Left lung (tissue), 10 donors: ENCODE results near the gene PHRF1. TPM values are rescaled to one million over a fixed set of nuclear protein-coding genes. Genes with fewer than 3 reads are reported as not detected.

Source experiments
- ATAC-seq: fragments of 200-7000 bp; cut with Tn5 transposase; one replicate; pipeline ENCODE4 v1.9.1; 2020; ENCODE audit warnings: moderate library complexity
- DNase-seq, 4 donors: peaks; one replicate each; pipeline ENCODE4 v3.0.0-alpha.2; 2013 to 2020
- H3K27ac ChIP-seq, 2 donors: fragments of 200-600 bp; sonication (generic) in 1 of 2; one replicate each; pipeline versions ENCODE4 v1.5.0 to v1.8.0; 2020 to 2021
- H3K27me3 ChIP-seq, 2 donors: fragments of 200-600 bp; sonication (generic) in 1 of 2; one replicate each; pipeline versions ENCODE4 v1.5.0 to v1.8.0; 2020 to 2021
- H3K36me3 ChIP-seq, 2 donors: fragments of 200-600 bp; sonication (generic) in 1 of 2; one replicate each; pipeline versions ENCODE4 v1.5.0 to v1.8.0; 2020 to 2021
- H3K4me1 ChIP-seq, 2 donors: fragments of 200-600 bp; one replicate each; pipeline ENCODE4 v1.8.0; 2021
- H3K4me3 ChIP-seq, 2 donors: fragments of 200-600 bp; sonication (generic) in 1 of 2; one replicate each; pipeline versions ENCODE4 v1.5.0 to v1.8.0; 2020 to 2021; ENCODE audit warnings: mild to moderate bottlenecking in 1 of 2
- H3K9me3 ChIP-seq, 2 donors: fragments of 200-600 bp; sonication (generic) in 1 of 2; one replicate each; pipeline versions ENCODE4 v1.5.0 to v1.8.0; 2020 to 2021
- intact Hi-C, 2 donors: fragments of 100-400 bp; cut with DNase I; formaldehyde crosslinking; loops; one replicate each; pipeline versions ENCODE4 v1.11.2 to v1.14.2; 2022
- polyA plus RNA-seq, 6 donors: library from polyadenylated mRNA; unstranded; fragments of 120-200 nt; gene quantifications; one replicate each; pipeline ENCODE4 v1.2.1, GENCODE V29; 2013; ENCODE audit not compliant: insufficient read length in 6 of 6
- total RNA-seq, 2 donors: library from RNA; stranded (reverse); fragmentation: NEBNext Ultra II Directional; extraction: Animal tissue kit (Norgen Biotek cat#: 25700); gene quantifications; one replicate each; pipeline ENCODE4 v1.2.1, GENCODE V29; 2021
- TF ChIP-seq, protein P1 (sequence below), 2 donors: fragments of 200-600 bp; sonication (generic) in 1 of 2; IDR thresholded peaks; one replicate each; pipeline versions ENCODE4 v1.5.0 to v1.8.0; 2021; ENCODE audit warnings: antibody characterized with exemption in 2 of 2
- donor health status: DM: no; HTN: yes; CAD: no.
- donor health status: DM: no; HTN: no; CAD: no.

Gene PHRF1
- total and polyA plus RNA-seq, 8 donors, result 18.6 to 32.7 (median 23.8) TPM

DNA sequence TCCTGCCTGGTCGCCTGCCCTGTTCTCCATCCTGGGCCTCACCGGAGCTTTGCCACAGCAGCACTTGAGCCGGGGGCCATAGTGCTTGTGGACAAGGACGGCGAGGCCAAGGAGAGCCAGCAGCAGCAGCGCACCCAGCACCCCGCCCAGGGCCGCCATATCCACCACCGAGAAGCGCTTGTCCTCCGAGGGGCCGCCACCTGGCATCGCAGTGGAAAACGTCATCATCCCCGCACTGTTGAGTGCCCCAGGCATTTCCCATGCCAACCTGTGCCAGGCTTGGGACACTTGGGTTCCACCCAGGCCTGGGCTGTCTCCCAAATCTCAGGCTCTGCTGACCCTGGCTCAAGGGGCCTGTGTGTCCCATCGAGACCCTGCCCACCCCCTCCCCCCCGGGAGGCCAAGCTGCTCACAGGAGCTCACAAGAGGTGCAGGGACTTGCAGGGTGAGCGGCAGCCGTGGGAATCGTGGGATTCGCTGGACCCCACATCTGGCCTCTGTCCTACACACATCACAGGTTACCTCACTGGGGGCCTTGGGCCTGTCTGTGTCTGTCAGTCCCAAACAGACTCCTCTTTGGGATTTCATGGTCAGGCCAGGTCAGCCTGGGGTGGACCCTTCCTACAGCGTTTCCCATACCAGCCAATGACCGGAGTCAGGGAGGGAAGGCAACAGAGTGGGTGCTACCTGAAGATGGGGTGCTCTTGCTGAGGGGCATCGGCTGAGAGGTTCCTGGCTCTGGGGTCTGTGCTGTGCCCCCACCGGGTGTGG lies 41.8 kb downstream of the PHRF1 start:
- H3K4me3 ChIP-seq, result no peak overlapping the region
- intact Hi-C loops, result no loop called here
- no peak for ATAC-seq

DNA sequence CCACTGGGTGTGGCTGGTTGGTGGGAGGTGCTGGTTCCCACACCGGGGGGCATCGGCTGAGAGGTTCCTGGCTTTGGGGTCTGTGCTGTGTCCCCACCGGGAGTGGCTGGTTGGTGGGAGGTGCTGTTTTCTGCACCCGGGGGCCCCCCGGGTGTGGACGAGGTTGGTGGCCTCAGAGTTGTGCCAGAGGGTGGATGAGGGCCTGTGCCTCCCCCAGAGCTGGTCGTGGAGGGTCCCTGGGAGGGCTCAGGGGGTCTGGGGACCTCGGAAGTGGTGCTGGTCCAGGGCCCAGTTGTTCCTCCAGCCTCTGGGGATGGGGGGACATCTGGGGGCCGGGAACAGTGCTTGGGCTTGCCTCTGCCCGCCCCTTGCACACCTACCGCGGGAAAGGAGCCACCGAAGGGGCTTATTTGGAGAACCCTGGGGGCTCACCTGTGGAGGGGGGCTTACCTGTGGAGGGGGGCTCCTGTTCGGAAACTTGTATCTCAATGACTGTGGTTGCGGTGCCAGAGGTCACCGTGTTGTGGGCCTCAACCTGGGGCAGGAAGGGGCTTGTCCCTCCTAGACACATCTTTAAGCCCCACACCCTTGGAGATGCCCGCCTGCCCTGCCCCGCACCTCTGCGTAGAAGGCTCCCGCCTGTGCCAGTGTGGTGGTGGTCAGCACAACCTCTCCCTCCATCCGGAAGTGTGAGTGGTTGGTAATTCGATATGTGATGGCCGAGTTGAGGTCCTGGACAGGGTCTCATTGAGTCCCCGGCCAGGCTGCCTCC lies 42.8 kb downstream of the PHRF1 start:
- H3K27me3 ChIP-seq, result peaks cover 0 to under 1% of the 10 kb centered on the region in 2 donors
- TF ChIP-seq, protein P1, sequence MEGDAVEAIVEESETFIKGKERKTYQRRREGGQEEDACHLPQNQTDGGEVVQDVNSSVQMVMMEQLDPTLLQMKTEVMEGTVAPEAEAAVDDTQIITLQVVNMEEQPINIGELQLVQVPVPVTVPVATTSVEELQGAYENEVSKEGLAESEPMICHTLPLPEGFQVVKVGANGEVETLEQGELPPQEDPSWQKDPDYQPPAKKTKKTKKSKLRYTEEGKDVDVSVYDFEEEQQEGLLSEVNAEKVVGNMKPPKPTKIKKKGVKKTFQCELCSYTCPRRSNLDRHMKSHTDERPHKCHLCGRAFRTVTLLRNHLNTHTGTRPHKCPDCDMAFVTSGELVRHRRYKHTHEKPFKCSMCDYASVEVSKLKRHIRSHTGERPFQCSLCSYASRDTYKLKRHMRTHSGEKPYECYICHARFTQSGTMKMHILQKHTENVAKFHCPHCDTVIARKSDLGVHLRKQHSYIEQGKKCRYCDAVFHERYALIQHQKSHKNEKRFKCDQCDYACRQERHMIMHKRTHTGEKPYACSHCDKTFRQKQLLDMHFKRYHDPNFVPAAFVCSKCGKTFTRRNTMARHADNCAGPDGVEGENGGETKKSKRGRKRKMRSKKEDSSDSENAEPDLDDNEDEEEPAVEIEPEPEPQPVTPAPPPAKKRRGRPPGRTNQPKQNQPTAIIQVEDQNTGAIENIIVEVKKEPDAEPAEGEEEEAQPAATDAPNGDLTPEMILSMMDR (IDR thresholded peaks at IDR 0.05), result no peak
- H3K9me3 ChIP-seq, result no peaks in the 10 kb centered on the region
- intact Hi-C loops, result no loop called here
- H3K4me1 ChIP-seq, result peaks cover 12 to 40% of the 10 kb centered on the region in 2 donors
- H3K36me3 ChIP-seq, result peaks cover 0 to 12% of the 10 kb centered on the region in 2 donors
- ATAC-seq (no peak), DNase-seq (peak in 1 of 4 donors; percentile 55)
- no peak overlapping the region for H3K27ac ChIP-seq
- H3K4me3 ChIP-seq, result no peak overlapping the region

More for the DNA sequence above, 41.8 kb downstream of the PHRF1 start:
- Histone ChIP-seq H3K27me3 (no peaks in the 10 kb centered on the region), H3K9me3 (no peaks in the 10 kb centered on the region), H3K27ac (no peak overlapping the region), H3K36me3 (peaks cover 0 to 22% of the 10 kb centered on the region in 2 donors), H3K4me1 (peaks cover 14 to 49% of the 10 kb centered on the region in 2 donors)
- DNase-seq, result peak in 1 of 4 donors; percentile 76
- TF ChIP-seq, protein P1 (IDR thresholded peaks at IDR 0.05), result no peak

DNA sequence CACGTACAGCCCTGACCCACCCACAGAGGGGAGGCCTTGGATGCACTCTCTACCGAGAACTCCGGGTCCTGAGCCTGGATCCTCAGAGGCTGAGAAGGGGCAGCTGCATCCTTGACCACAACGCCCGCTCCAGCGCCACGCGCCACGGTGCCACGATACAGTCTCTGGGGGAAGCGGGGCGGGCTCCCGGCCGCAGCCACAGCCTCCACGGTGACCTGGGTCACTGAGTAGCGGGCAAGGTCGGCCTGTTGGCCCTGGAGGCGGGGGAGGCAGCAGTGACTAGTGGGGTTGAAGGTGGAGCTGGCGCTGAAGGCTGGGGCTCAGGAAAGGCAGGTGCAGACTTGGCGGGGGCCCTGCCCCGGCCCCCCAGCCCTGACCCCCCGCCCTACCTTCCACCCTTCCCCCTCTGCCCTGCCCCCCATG lies 43.4 kb downstream of the PHRF1 start:
- Histone ChIP-seq H3K27me3 (peaks cover 0 to 7% of the 10 kb centered on the region in 2 donors), H3K4me3 (no peak overlapping the region), H3K27ac (no peak overlapping the region), H3K4me1 (peaks cover 6 to 34% of the 10 kb centered on the region in 2 donors), H3K9me3 (no peaks in the 10 kb centered on the region), H3K36me3 (peaks cover 0 to 6% of the 10 kb centered on the region in 2 donors)
- TF ChIP-seq, protein P1 (IDR thresholded peaks at IDR 0.05), result no peak
- DNase-seq (peak in 1 of 4 donors; percentile 77), ATAC-seq (no peak)
- intact Hi-C loops, result no loop called here

DNA sequence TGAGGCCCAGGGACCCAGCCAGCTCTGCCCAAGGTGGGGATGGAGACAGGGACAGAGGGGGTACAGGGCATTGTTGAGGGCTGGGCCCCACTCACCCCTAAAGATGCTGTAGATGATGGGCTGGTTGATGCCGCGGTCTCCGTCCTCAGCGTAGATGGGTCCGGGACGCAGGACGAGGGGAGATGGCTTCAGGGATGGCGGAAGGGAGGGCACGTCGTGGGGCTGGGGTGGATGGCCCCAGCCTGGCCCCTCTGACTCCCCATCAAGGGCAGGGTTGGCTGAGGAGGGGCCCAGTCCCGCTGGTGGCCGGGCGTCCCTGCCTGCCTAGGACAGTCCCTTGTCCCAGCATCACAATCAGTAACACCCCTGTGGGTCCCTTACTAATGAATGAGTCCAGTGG lies 43.9 kb downstream of the PHRF1 start:
- TF ChIP-seq, protein P1 (IDR thresholded peaks at IDR 0.05), result no peak
- H3K9me3 ChIP-seq, result no peaks in the 10 kb centered on the region
- intact Hi-C loops, result no loop called here
- peaks cover 0 to 13% of the 10 kb centered on the region in 2 donors for H3K27me3 ChIP-seq
- no peak overlapping the region for H3K27ac ChIP-seq
- ATAC-seq (no peak), DNase-seq (no peak)
- H3K36me3 ChIP-seq, result peaks cover 0 to under 1% of the 10 kb centered on the region in 2 donors
- no peak overlapping the region for H3K4me3 ChIP-seq
- H3K4me1 ChIP-seq, result peaks cover 0 to 29% of the 10 kb centered on the region in 2 donors
